Uterus (tissue), 4 donors: ENCODE measurements around the gene ANKRD36. TPM values are rescaled to one million over a fixed set of nuclear protein-coding genes. Genes with fewer than 3 reads are reported as not detected.
"Not testable (repeated sequence)": the region's sequence is repeated elsewhere in the genome, so short reads cannot be mapped to it uniquely, and the experiment has no call there.

Experiments
- DNase-seq, 2 donors: peaks; one replicate each; pipeline ENCODE4 v3.0.0-alpha.2; 2019 to 2020
- H3K27ac ChIP-seq, 2 donors: fragments of 200-600 bp; sonication (generic); 1 replicate in 1 of 2; 2 replicates in 1 of 2; pipeline ENCODE4 v1.5.1; 2016 to 2018
- H3K27me3 ChIP-seq, 2 donors: fragments of 200-600 bp; sonication (generic); one replicate each; pipeline ENCODE4 v1.5.1; 2018 to 2019; ENCODE audit warnings: control low read depth in 1 of 2
- H3K36me3 ChIP-seq, 2 donors: fragments of 200-600 bp; sonication (generic); one replicate each; pipeline ENCODE4 v1.5.1; 2019; ENCODE audit warnings: control low read depth in 1 of 2
- H3K4me1 ChIP-seq, 2 donors: fragments of 200-600 bp; sonication (generic); one replicate each; pipeline ENCODE4 v1.5.1; 2018 to 2019; ENCODE audit warnings: control low read depth in 1 of 2
- H3K4me3 ChIP-seq, 2 donors: fragments of 200-600 bp; sonication (generic); 1 replicate in 1 of 2; 2 replicates in 1 of 2; pipeline ENCODE4 v1.5.1; 2018 to 2019; ENCODE audit warnings: mild to moderate bottlenecking in 1 of 2
- H3K9me3 ChIP-seq, 2 donors: fragments of 200-600 bp; sonication (generic); one replicate each; pipeline ENCODE4 v1.5.1; 2019; ENCODE audit warnings: control low read depth in 1 of 2
- intact Hi-C: fragments of 100-400 bp; cut with DNase I; formaldehyde crosslinking; loops from one replicate; pipeline ENCODE4 v1.15.1; 2023; ENCODE audit warnings: low total_unique reads
- small RNA-seq: library from RNA; depleted of rRNA; stranded (forward); fragments of <200 nt; gene quantifications from one replicate; pipeline ENCODE3, GENCODE V24; 2016
- total RNA-seq, 4 donors: library from RNA; depleted of rRNA in 3 of 4; stranded (reverse); fragments of >200 nt in 3 of 4; gene quantifications; one replicate each; pipeline versions ENCODE4 v1.1.0 to v1.2.4, GENCODE V29; 2014 to 2023
- donor health status: DM: yes; HTN: yes; CAD: no.

The ANKRD36 gene
- total RNA-seq, 4 donors from 2014 or later = 24.3 to 144 (median 61.2) TPM

GRCh38 chr2:97293687-97294086 lies 180.7 kb downstream of the ANKRD36 start:
- H3K4me3 ChIP-seq, H3K36me3 ChIP-seq, H3K27ac ChIP-seq, H3K4me1 ChIP-seq, H3K9me3 ChIP-seq, H3K27me3 ChIP-seq, DNase-seq, intact Hi-C loops: not testable (repeated sequence)

Small RNAs within 50 kb of the gene (small RNA-seq; reads per million reads assigned to genes)
- gene RN7SL313P = not detected

Other genes starting within 250 kb of the ANKRD36 start
- 100 to 1,000 TPM in 1 of 4 donors, 10 to 100 TPM in 3; 31.8 to 117 (median 61.7) TPM for gene SEMA4C, start 243.1 kb upstream of the ANKRD36 start, total RNA-seq
- gene FAM178B, start 126.6 kb upstream of the ANKRD36 start, total RNA-seq = 1 to 10 TPM in 1 of 4 donors, not detected in 3; 2.2 TPM
- 10 to 100 TPM in 3 of 4 donors, 1 to 10 TPM in 1; 10.0 to 35.5 (median 22.2) TPM for gene FAHD2B, start 18.3 kb upstream of the ANKRD36 start, total RNA-seq